NCI-H146 treated with DMSO at 0.1 percent for 48 hours (cell line): ENCODE data around the gene GOLGA6B.
"Not testable (repeated sequence)": the region's sequence is repeated elsewhere in the genome, so short reads cannot be mapped to it uniquely, and the experiment has no call there.

Experiments used
- DNase-seq: peaks from one replicate; lab custom pipeline; 2025; ENCODE audit not compliant: unreplicated experiment; lab: John Stamatoyannopoulos, UW

The GOLGA6B gene, protein sequence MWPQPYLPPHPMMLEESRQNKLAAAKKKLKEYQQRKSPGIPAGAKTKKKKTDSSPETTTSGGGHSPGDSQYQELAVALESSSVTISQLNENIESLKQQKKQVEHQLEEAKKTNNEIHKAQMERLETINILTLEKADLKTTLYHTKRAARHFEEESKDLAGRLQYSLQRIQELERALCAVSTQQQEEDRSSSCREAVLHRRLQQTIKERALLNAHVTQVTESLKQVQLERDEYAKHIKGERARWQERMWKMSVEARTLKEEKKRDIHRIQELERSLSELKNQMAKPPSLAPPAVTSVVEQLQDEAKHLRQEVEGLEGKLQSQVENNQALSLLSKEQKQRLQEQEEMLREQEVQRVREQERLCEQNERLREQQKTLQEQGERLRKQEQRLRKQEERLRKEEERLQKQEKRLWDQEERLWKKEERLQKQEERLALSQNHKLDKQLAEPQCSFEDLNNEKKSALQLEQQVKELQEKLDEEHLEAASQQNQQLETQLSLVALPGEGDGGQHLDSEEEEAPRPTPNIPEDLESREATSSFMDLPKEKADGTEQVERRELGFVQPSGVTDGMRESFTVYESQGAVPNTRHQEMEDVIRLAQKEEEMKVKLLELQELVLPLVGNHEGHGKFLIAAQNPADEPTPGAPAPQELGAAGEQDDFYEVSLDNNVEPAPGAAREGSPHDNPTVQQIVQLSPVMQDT

DNA sequence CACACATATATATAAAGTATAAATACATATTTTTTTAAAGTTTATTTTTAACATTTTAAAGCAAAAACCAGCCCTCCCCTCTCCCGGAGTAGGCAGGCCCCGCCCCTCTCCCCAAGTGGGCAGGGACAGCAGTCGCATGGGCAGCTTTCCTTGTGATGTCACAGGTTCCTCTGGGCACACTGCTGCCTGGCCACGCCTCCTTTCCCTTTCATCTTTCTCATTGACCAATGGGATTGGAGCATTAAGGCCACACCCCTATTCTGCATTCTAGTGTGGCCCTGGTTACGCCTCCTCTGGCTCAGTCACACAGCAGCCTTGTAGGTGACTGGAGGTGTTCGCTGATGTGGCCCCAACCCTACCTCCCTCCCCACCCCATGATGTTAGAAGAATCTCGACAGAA lies at the start of gene GOLGA6B:
GOLGA6B (plus strand) TSS at position 301 of the 400 bp plus-strand sequence; CDS start at position 342, 41 bp downstream.
- DNase-seq: not testable (repeated sequence)

- DNase-seq: no peak
Observed at GRCh38 chr15:72604794-72605193, 49.7 kb upstream of the GOLGA6B start.

GRCh38 chr15:72608084-72608483 lies 46.4 kb upstream of the GOLGA6B start:
- DNase-seq: not testable (repeated sequence)

DNA sequence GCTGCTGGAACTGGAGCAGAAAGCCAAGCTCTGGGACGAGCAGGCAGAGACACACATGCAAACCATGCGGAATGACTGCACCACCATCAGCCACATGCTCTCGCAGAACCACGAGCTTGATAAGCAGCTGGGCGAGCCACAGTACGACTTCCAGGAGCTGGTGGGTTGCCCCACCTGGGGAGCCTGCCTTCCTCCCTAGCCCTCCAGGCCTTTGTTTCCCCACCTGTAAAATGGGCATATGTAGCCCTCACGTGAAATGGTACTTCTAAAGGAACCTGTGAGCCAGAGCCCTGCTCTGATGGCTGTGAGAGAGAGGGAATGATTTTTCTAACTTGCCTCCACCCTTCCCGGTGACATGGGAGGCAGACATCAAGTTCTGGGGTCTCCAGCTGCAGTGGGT lies 44.6 kb upstream of the GOLGA6B start:
- no peak for DNase-seq

DNA sequence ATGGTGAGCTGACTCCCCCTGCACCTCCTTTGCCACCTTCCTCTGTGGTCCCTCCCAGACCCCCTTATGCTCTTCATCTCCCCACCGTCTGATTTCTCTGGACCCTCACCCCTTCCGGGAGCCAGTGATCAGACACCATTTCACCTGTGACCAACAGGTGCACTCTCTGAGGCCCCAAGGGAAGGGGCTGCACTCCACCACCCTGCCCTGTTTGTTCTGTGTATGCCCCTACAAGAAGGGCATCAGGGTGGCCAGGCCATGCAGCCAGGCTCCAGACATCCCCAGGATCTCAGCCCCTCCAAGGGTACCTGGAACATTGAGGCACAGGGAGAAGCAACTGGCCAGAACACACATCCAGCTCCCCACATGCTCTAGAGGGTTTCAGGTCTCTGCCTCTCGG lies 42.2 kb upstream of the GOLGA6B start:
- DNase-seq: not testable (repeated sequence)

- DNase-seq: no peak
Observed at GRCh38 chr15:72614810-72615532, 39.5 kb upstream of the GOLGA6B start.

DNA sequence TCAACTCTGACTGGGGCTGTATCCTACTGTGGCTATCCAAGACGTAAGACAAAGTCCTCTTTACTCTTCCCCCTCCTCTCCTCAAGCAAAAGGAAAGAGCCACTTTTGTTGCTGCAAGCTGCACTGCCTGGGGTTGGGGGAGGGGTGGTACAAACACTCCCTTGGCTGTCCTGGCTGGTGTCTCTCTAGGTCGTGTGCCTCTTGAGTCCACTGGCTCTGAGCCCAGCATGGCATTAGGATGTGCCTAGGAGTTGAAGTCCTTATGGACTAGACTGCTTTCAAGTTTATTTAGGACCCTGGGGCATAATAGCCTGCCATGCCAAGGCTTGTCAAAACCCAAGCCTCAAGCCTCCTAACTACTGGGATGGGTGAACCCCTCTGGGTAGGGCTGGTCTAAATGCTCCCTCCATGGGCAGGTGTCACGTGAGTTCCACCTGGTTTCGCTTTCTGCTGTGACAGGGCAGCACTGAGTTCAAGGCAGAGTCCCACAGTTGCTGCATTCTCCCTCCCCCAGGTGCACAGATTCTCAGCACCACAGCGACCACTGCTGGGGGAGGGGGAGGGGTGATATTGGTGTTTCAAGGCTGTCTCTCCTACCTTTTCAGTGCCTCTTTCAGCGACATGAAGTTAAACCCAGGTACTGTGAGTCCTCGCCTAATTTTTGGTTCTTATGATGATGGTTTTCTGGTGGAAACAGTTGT lies 38.8 kb upstream of the GOLGA6B start:
- DNase-seq: not testable (repeated sequence)

GRCh38 chr15:72616491-72617210 lies 37.8 kb upstream of the GOLGA6B start:
- DNase-seq: no peak

DNA sequence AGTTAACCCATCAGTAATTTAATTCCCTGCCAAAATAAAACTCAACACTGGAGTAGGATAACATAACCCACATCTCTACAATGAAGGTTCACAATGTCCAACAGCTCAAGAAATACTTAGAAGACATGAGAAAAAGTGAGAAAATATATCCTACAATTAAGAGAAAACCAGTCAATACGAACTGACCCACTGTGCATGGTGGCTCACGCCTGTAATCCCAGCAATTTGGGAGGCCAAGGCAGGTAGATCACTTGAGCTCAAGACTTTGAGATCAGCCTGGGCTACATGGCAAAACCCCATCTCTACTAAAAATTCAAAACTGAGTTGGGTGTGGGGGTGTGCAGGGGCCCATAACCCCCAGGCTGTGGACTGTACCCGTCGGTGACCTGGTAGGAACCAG lies 30.6 kb upstream of the GOLGA6B start:
- DNase-seq: not testable (repeated sequence)

- not testable (repeated sequence) for DNase-seq
Observed at GRCh38 chr15:72626153-72626552, 28.3 kb upstream of the GOLGA6B start.

DNA sequence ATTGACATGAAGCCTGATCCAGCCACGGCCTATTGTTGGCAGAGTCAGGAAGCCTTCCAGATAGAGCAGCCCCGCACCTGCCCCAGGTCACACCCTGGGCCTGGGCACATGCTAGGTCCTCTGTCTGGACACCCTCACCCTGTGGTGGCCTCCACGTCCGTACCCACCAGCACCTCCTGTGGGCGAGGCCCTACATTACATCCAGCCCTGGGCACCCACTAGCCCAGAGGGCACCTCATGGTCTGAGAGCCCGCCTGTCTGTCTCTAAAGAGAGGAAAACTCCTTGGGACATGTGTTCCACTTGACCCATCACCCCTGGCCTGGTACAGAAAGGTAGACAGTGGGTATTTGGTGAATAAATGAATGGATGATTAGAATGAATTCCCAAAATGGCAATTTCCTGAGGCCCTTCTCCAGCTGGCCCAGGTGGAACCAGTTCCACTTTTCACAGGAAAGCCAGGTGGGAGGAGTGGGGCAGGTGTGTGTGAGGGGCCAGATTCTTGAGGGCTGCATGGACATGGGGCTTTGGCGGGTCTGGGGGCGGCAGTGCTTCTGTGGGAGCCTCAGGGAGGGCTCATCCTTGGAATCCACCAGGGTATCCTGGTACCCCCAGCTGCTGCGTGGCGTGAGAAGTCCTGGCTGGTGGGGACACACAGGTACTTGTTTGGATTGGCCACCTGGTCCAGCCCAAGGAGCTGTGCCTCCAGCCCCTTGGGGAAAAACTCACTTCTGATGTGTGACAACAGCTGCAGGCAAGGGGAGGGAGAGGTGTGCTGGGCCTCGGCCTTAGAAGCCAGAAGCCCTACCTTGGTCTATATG lies 26.0 kb upstream of the GOLGA6B start:
- DNase-seq: not testable (repeated sequence)

- not testable (repeated sequence) for DNase-seq
Observed at GRCh38 chr15:72629068-72629570, 25.4 kb upstream of the GOLGA6B start.

DNA sequence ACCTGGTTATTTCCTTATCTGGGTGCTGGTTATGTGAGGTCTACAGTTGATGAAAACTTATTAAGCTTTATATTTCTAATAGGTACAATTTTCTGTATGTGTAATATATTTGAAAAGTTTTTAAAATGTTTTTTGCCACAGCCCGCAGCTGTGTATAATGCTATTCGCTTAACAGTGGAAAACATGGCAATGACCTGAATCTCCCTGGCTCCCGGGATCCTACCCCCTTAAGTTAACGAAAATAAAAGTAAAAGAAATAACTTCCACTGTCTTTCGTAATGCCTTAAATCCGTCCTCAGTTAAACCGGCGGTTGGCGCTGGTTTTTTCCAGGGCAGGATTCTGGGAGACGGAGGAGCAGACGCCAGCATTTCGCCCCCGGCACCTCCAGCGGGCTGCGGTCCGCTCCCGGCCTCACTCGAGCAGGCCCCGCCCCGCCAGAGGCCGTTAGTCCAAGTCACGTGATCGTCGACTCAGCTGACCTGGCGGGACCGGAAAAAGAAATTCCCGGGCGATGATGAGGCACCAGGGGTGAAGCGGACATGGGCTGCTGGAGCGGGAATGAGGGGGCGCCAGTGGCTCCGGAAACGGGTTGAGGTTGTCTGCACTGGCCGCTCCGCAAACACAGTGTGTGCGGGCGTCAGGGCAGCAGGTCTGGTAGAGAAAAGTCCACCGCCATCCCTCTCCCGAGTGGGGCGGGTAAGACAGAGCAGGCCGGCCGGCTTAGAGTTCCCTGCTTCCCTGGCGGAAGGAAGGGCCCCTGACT lies 17.8 kb upstream of the GOLGA6B start:
- not testable (repeated sequence) for DNase-seq

DNA sequence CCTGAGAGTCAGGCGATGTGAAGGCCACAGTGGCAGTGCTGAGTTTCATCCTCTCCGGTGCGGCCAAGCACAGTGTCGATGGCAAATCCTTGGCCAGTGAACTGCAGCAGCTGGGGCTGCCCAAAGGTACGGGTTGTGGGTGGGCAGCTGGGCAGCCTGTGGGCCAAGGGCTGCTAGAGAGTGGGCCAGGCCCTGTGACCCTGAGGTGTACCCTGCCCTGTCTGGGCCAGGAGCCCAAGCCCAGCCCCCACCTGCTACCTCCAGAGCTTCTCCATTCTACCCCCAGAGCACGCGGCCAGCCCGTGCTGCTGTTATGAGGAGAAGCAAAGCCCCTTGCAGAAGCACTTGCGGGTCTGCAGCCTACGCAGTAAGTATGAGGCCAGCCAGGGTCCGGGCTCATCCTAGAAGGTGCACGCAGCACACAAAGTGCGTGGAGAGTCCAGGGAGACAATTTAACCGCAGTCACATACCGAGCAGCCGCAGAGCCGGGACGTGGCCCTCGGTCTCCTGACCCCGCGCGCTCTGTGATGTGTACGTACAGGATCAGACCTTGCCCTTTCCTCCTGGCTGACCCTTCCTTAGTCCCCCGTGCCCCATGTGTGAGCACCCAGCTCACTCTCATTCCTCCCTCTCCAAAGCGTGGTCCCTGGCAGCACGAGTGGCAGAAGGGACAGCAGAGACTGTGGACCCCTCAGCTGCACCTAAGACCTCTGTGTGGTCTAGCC lies 14.6 kb upstream of the GOLGA6B start:
- DNase-seq: not testable (repeated sequence)

DNA sequence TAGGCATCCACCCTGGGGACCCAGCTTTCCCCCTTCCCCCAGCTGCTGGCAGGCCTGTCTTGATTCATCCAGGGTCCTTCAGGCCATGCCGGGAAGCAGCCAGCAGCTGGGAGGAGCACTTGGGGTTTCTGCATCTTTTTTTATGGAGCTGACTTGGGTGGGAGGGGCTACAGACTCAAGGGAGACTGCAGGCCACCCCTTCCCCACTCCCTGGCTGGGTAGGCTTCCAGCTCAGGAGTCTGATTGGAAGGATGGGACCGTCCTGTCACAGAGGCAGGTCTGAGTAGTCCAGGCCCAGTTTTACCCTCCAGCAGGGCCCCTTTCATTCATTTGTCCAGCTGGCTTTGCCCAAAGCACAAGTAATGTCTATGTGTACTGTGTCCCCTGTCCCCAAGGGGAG lies 12.2 kb upstream of the GOLGA6B start:
- not testable (repeated sequence) for DNase-seq

DNA sequence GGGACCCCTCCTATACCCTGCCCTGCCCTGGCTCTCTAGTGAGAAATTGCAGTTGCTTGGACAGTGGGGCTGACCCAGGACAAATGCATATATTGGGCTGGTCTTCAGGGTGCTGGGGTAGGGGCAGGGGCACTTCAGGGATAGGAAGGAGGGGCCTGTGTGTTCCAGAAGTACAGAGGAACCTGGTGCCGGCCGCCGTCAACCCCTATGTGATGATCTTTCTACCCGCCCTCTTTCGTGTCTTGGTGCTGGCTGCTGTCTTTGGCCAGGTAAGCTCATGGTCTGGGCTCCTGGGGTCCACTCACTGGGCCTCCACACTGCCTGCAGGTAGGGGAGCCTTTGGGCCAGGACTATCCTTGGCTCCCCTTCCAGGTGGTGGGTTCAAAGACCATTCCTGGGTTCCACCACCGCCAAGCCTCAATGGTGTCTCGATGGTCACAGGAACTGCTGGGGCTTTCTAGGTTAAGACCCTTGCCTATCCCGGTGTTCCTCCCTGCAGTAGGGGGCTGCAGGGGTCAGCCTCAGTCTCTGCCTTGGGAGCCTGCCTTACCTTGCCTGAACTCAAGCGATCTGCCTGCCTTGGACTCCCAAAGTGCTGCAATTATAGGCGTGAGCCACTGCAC lies 5.8 kb upstream of the GOLGA6B start:
- not testable (repeated sequence) for DNase-seq

DNA sequence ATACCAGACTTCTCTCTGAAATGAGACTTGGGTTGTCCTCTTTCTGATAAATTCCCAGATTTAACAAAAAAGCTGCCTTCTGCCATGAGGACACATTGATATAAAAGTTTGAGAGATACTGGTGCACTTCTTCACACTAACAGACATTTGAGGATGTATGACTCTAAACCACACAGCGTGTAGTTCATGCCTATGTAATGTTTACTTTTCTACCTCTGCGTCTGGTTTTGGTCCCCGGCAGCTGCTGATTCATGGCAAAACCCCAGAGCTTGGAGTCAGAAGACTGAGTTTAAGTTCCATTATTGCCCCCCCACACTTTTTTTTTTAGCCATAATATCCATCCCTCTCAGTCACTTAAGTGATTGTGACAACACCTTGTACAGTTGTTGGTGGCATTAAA lies 1.5 kb downstream of the GOLGA6B start:
- DNase-seq: not testable (repeated sequence)
